Measurements from ENCODE around the gene ASTN2. TPM values are rescaled to one million over a fixed set of nuclear protein-coding genes. Genes with fewer than 3 reads are reported as not detected.

The ASTN2 gene
- total RNA-seq, 2 donors from 2014 or later: 113 to 153 TPM

- 88% methylated on average over 3 of the region's 3 CpGs for WGBS
- H3K36me3 ChIP-seq: no peaks in the 10 kb centered on the region
- intact Hi-C loops (cut with DNase I): no loop called here
Observed at GRCh38 chr9:116712781-116713180, 702.1 kb downstream of the ASTN2 start.

GRCh38 chr9:116706310-116707290 is 708.3 kb downstream of the ASTN2 start:
- H3K4me3 ChIP-seq: no peak overlapping the region
- TF ChIP-seq POLR2AphosphoS5 (IDR thresholded peaks at IDR 0.05) (no peak), POLR2A (IDR thresholded peaks at IDR 0.05) (no peak)
- H3K4me1 ChIP-seq (replicated peaks): no peaks in the 10 kb centered on the region
- no peaks in the 10 kb centered on the region for H3K27me3 ChIP-seq (replicated peaks; ENCODE audit: insufficient read depth)
- no peak overlapping the region for H3K27ac ChIP-seq
- WGBS: 87% methylated on average over 8 of the region's 8 CpGs
- no peaks in the 10 kb centered on the region for H3K36me3 ChIP-seq
- intact Hi-C loops (cut with DNase I): no loop called here
- H3K9me3 ChIP-seq: no peaks in the 10 kb centered on the region
- DNase-seq (ENCODE audit: low spot score): no peak

More at GRCh38 chr9:116712781-116713180, 702.1 kb downstream of the ASTN2 start:
- TF ChIP-seq POLR2AphosphoS5 (IDR thresholded peaks at IDR 0.05) (no peak), POLR2A (IDR thresholded peaks at IDR 0.05) (no peak)
- TF ChIP-seq, protein P1, sequence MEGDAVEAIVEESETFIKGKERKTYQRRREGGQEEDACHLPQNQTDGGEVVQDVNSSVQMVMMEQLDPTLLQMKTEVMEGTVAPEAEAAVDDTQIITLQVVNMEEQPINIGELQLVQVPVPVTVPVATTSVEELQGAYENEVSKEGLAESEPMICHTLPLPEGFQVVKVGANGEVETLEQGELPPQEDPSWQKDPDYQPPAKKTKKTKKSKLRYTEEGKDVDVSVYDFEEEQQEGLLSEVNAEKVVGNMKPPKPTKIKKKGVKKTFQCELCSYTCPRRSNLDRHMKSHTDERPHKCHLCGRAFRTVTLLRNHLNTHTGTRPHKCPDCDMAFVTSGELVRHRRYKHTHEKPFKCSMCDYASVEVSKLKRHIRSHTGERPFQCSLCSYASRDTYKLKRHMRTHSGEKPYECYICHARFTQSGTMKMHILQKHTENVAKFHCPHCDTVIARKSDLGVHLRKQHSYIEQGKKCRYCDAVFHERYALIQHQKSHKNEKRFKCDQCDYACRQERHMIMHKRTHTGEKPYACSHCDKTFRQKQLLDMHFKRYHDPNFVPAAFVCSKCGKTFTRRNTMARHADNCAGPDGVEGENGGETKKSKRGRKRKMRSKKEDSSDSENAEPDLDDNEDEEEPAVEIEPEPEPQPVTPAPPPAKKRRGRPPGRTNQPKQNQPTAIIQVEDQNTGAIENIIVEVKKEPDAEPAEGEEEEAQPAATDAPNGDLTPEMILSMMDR (IDR thresholded peaks at IDR 0.05): no peak
- no peak for DNase-seq (ENCODE audit: low spot score)
- H3K4me3 ChIP-seq: no peak overlapping the region
- H3K4me1 ChIP-seq (replicated peaks): no peaks in the 10 kb centered on the region
- H3K27ac ChIP-seq: no peak overlapping the region
- H3K9me3 ChIP-seq: no peaks in the 10 kb centered on the region
- no peaks in the 10 kb centered on the region for H3K27me3 ChIP-seq (replicated peaks; ENCODE audit: insufficient read depth)

DNA sequence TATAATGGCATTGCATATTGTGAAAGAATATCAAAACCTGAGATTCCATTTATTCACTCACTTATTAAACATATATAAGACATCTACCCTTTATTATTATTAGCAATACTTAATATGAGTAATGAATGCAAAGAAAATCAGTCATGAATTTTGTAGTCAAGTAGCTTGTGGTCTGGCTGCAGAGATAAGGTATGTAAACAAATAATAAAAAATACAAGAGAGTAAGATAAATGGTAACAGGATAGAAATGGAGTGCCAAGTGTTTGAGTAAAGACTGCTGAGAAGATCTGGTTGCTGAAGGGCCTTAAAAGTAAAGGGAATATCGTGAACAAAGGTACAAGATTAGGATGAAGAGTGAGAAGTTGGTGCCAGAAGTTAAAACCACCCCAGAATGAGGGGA is 709.3 kb downstream of the ASTN2 start:
- Histone ChIP-seq H3K27ac (no peak overlapping the region), H3K4me3 (no peak overlapping the region), H3K9me3 (no peaks in the 10 kb centered on the region), H3K27me3 (replicated peaks; ENCODE audit: insufficient read depth) (no peaks in the 10 kb centered on the region), H3K4me1 (replicated peaks) (no peaks in the 10 kb centered on the region), H3K36me3 (no peaks in the 10 kb centered on the region)
- no peak for DNase-seq (ENCODE audit: low spot score)
- intact Hi-C loops (cut with DNase I): no loop called here
- no peak for TF ChIP-seq POLR2A (IDR thresholded peaks at IDR 0.05)
- TF ChIP-seq, protein P1 (IDR thresholded peaks at IDR 0.05): no peak
- no peak for TF ChIP-seq POLR2AphosphoS5 (IDR thresholded peaks at IDR 0.05)
- 10% methylated on average over 1 of the region's 1 CpG for WGBS

GRCh38 chr9:116704470-116704869 is 710.4 kb downstream of the ASTN2 start:
- no peaks in the 10 kb centered on the region for H3K4me1 ChIP-seq (replicated peaks)
- H3K4me3 ChIP-seq: no peak overlapping the region
- no peaks in the 10 kb centered on the region for H3K9me3 ChIP-seq
- H3K27me3 ChIP-seq (replicated peaks; ENCODE audit: insufficient read depth): no peaks in the 10 kb centered on the region
- H3K27ac ChIP-seq: no peak overlapping the region
- intact Hi-C loops (cut with DNase I): no loop called here
- no peak for DNase-seq (ENCODE audit: low spot score)
- no peak for TF ChIP-seq POLR2AphosphoS5 (IDR thresholded peaks at IDR 0.05)
- TF ChIP-seq, protein P1 (IDR thresholded peaks at IDR 0.05): no peak
- no peak for TF ChIP-seq POLR2A (IDR thresholded peaks at IDR 0.05)
- no peaks in the 10 kb centered on the region for H3K36me3 ChIP-seq

DNA sequence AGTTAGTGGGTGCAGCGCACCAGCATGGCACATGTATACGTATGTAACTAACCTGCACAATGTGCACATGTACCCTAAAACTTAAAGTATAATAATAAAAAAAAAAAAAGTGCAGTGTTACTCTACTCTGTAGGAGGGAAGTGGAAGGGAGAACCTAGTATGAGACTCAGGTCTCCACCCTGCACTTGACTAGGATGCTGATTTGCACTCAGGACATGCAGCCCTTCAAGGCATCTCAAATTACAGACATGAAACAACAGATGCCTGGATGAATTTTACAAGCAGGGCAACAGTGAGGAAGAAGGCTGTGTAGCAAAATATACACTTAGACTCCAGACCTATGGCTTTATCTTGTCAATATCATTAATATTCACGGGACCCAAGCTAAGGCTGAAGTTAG is 711.2 kb downstream of the ASTN2 start:
- Histone ChIP-seq H3K36me3 (peaks cover 6% of the 10 kb centered on the region in 2 donors), H3K4me1 (replicated peaks) (no peaks in the 10 kb centered on the region), H3K27me3 (replicated peaks; ENCODE audit: insufficient read depth) (no peaks in the 10 kb centered on the region), H3K27ac (no peak overlapping the region), H3K9me3 (no peaks in the 10 kb centered on the region), H3K4me3 (no peak overlapping the region)
- TF ChIP-seq POLR2AphosphoS5 (IDR thresholded peaks at IDR 0.05) (no peak), POLR2A (IDR thresholded peaks at IDR 0.05) (no peak)
- TF ChIP-seq, protein P1 (IDR thresholded peaks at IDR 0.05): no peak
- no peak for DNase-seq (ENCODE audit: low spot score)
- intact Hi-C loops (cut with DNase I): no loop called here
- 87% methylated on average over 3 of the region's 3 CpGs for WGBS

Measured in prostate gland (tissue), 2 donors.